ENCODE measurements around the gene GRN. TPM values are rescaled to one million over a fixed set of nuclear protein-coding genes. Genes with fewer than 3 reads are reported as not detected.

GRN gene
- total RNA-seq, 6 donors from 2014 or later: 439 to 1,887 (median 1,220) TPM

GRCh38 chr17:44353672-44354331 is 8.7 kb downstream of the GRN start:
- DNase-seq: peak in 1 of 2 donors; percentile 89
- Histone ChIP-seq H3K9me3 (no peaks in the 10 kb centered on the region), H3K27ac (no peak overlapping the region), H3K4me3 (peak overlapping the region in 3 of 4 donors; percentile 34 to 42 (median 42)), H3K4me1 (peaks cover 0 to 18% (median 2%) of the 10 kb centered on the region in 4 donors), H3K36me3 (peaks cover 18 to 49% (median 41%) of the 10 kb centered on the region in 4 donors), H3K27me3 (no peaks in the 10 kb centered on the region)
- peak in 1 of 2 donors; percentile 51 for ATAC-seq (ENCODE audit: low FRiP score in 2 of 2)
- TF ChIP-seq POLR2A (IDR thresholded peaks at IDR 0.05) (no peak), POLR2AphosphoS5 (IDR thresholded peaks at IDR 0.05) (no peak), EP300 (IDR thresholded peaks at IDR 0.05) (no peak)
- WGBS, 2 donors: 57% methylated on average over 98 of the region's 98 CpGs; no CpG with 5 or more reads in 1 of the 2 donors

GRCh38 chr17:44354582-44355561 is 9.8 kb downstream of the GRN start:
- ATAC-seq (ENCODE audit: low FRiP score in 2 of 2): peak in 1 of 2 donors; percentile 41
- DNase-seq: peak; percentile 39 to 90
- no peak for TF ChIP-seq POLR2A (IDR thresholded peaks at IDR 0.05)
- TF ChIP-seq CTCF (IDR thresholded peaks at IDR 0.05): peak in 5 of 6 experiments; percentile 13 to 39 (median 19)
- no peak overlapping the region for H3K27ac ChIP-seq
- 70 to 74% methylated on average over 27 to 61 of the region's 77 CpGs for WGBS, 2 donors
- no peaks in the 10 kb centered on the region for H3K27me3 ChIP-seq
- H3K9me3 ChIP-seq: no peaks in the 10 kb centered on the region
- H3K36me3 ChIP-seq: peaks cover 18 to 38% (median 32%) of the 10 kb centered on the region in 4 donors
- peaks cover 0 to 14% (median 0%) of the 10 kb centered on the region in 4 donors for H3K4me1 ChIP-seq
- peak overlapping the region in 2 of 4 donors; percentile 34 to 42 for H3K4me3 ChIP-seq

GRCh38 chr17:44355642-44356099 is 10.6 kb downstream of the GRN start:
- ATAC-seq (ENCODE audit: low FRiP score in 2 of 2) (no peak), DNase-seq (peak in 1 of 2 donors; percentile 55)
- WGBS, 2 donors: 74 to 84% methylated on average over 12 to 15 of the region's 17 CpGs
- Histone ChIP-seq H3K27me3 (no peaks in the 10 kb centered on the region), H3K27ac (no peak overlapping the region), H3K9me3 (no peaks in the 10 kb centered on the region), H3K4me3 (no peak overlapping the region), H3K36me3 (peaks cover 14 to 30% (median 24%) of the 10 kb centered on the region in 4 donors), H3K4me1 (peaks cover 0 to 14% (median 0%) of the 10 kb centered on the region in 4 donors)
- TF ChIP-seq POLR2AphosphoS5 (IDR thresholded peaks at IDR 0.05) (no peak), CTCF (IDR thresholded peaks at IDR 0.05) (no peak), EP300 (IDR thresholded peaks at IDR 0.05) (no peak), POLR2A (IDR thresholded peaks at IDR 0.05) (no peak)

GRCh38 chr17:44356241-44356640 is 11.1 kb downstream of the GRN start:
- DNase-seq (peak in 1 of 2 donors; percentile 66), ATAC-seq (ENCODE audit: low FRiP score in 2 of 2) (no peak)
- Histone ChIP-seq H3K4me3 (no peak overlapping the region), H3K36me3 (peaks cover 9 to 24% (median 19%) of the 10 kb centered on the region in 4 donors), H3K27ac (no peak overlapping the region), H3K27me3 (no peaks in the 10 kb centered on the region), H3K4me1 (peaks cover 0 to 14% (median 0%) of the 10 kb centered on the region in 4 donors), H3K9me3 (no peaks in the 10 kb centered on the region)
- no peak for TF ChIP-seq EP300 (IDR thresholded peaks at IDR 0.05)
- TF ChIP-seq CTCF (IDR thresholded peaks at IDR 0.05): no peak
- no peak for TF ChIP-seq POLR2A (IDR thresholded peaks at IDR 0.05)
- no peak for TF ChIP-seq POLR2AphosphoS5 (IDR thresholded peaks at IDR 0.05)
- WGBS, 2 donors: 86 to 92% methylated on average over 9 to 11 of the region's 11 CpGs

- Histone ChIP-seq H3K27me3 (peaks cover 0 to 7% (median 3%) of the 10 kb centered on the region in 4 donors), H3K9me3 (no peaks in the 10 kb centered on the region), H3K4me1 (peaks cover 10 to 28% (median 12%) of the 10 kb centered on the region in 4 donors), H3K4me3 (no peak overlapping the region), H3K27ac (no peak overlapping the region), H3K36me3 (peaks cover 0 to 6% (median 1%) of the 10 kb centered on the region in 4 donors)
- ATAC-seq (ENCODE audit: low FRiP score in 2 of 2) (no peak), DNase-seq (no peak)
- TF ChIP-seq POLR2AphosphoS5 (IDR thresholded peaks at IDR 0.05) (no peak), CTCF (IDR thresholded peaks at IDR 0.05) (no peak), EP300 (IDR thresholded peaks at IDR 0.05) (no peak), POLR2A (IDR thresholded peaks at IDR 0.05) (no peak)
- 89 to 90% methylated on average over 9 of the region's 9 CpGs for WGBS, 2 donors
These were observed 13.0 kb downstream of the GRN start for GRCh38 chr17:44358066-44358465.
